ENCODE measurements around the gene DDC. TPM values are rescaled to one million over a fixed set of nuclear protein-coding genes. Genes with fewer than 3 reads are reported as not detected.

Gene DDC
- total RNA-seq, 1 donor from 2014 or later: 3.0 TPM

- TF ChIP-seq, protein P1, sequence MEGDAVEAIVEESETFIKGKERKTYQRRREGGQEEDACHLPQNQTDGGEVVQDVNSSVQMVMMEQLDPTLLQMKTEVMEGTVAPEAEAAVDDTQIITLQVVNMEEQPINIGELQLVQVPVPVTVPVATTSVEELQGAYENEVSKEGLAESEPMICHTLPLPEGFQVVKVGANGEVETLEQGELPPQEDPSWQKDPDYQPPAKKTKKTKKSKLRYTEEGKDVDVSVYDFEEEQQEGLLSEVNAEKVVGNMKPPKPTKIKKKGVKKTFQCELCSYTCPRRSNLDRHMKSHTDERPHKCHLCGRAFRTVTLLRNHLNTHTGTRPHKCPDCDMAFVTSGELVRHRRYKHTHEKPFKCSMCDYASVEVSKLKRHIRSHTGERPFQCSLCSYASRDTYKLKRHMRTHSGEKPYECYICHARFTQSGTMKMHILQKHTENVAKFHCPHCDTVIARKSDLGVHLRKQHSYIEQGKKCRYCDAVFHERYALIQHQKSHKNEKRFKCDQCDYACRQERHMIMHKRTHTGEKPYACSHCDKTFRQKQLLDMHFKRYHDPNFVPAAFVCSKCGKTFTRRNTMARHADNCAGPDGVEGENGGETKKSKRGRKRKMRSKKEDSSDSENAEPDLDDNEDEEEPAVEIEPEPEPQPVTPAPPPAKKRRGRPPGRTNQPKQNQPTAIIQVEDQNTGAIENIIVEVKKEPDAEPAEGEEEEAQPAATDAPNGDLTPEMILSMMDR (IDR thresholded peaks at IDR 0.05): no peak
- no peak for DNase-seq
- intact Hi-C loops (cut with DNase I): no loop called here
- no peak overlapping the region for H3K4me3 ChIP-seq
- no peaks in the 10 kb centered on the region for H3K4me1 ChIP-seq
- no peaks in the 10 kb centered on the region for H3K9me3 ChIP-seq
- peaks cover 76% of the 10 kb centered on the region for H3K36me3 ChIP-seq
- H3K27me3 ChIP-seq (ENCODE audit: low read depth): no peaks in the 10 kb centered on the region
- ATAC-seq: no peak
- no peak overlapping the region for H3K27ac ChIP-seq
These were observed 43.1 kb upstream of the DDC start for GRCh38 chr7:50608196-50608906.

GRCh38 chr7:50607524-50608125, 42.4 kb upstream of the DDC start:
- no peak overlapping the region for H3K27ac ChIP-seq
- ATAC-seq (no peak), DNase-seq (no peak)
- H3K4me3 ChIP-seq: no peak overlapping the region
- H3K27me3 ChIP-seq (ENCODE audit: low read depth): no peaks in the 10 kb centered on the region
- no peaks in the 10 kb centered on the region for H3K4me1 ChIP-seq
- TF ChIP-seq, protein P1 (IDR thresholded peaks at IDR 0.05): no peak
- intact Hi-C loops (cut with DNase I): no loop called here
- no peaks in the 10 kb centered on the region for H3K9me3 ChIP-seq
- H3K36me3 ChIP-seq: peaks cover 69% of the 10 kb centered on the region

- H3K36me3 ChIP-seq: peaks cover 52% of the 10 kb centered on the region
- DNase-seq: no peak
These were observed 39.9 kb upstream of the DDC start for GRCh38 chr7:50605059-50605458.

DNA sequence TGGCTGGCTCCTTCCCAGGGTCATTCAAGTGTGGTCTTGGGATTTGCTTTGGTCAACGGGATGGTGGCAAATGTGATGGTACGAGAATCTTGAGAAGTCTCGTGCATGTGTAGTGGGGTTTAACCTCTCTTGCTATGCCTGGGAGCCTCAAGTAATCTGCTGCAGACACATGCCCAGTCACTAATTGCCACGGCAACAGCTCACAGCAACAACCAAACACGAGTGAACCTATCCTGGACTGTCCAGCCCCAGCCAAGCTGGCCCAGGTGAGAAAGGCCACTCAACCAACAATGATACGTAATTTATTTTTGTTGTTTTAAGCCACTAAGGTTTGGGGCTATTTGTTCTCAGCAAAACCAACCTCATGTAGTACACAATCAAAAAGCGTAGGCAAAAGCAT, 38.1 kb upstream of the DDC start:
- Histone ChIP-seq H3K4me1 (no peaks in the 10 kb centered on the region), H3K27ac (no peak overlapping the region), H3K36me3 (peaks cover 56% of the 10 kb centered on the region), H3K27me3 (ENCODE audit: low read depth) (no peaks in the 10 kb centered on the region), H3K9me3 (no peaks in the 10 kb centered on the region), H3K4me3 (no peak overlapping the region)
- DNase-seq (no peak), ATAC-seq (no peak)
- intact Hi-C loops (cut with DNase I): no loop called here
- TF ChIP-seq, protein P1 (IDR thresholded peaks at IDR 0.05): no peak

More at GRCh38 chr7:50605059-50605458, 39.9 kb upstream of the DDC start:
- Histone ChIP-seq H3K9me3 (no peaks in the 10 kb centered on the region), H3K4me3 (no peak overlapping the region), H3K27me3 (ENCODE audit: low read depth) (no peaks in the 10 kb centered on the region), H3K4me1 (no peaks in the 10 kb centered on the region), H3K27ac (no peak overlapping the region)
- TF ChIP-seq, protein P1 (IDR thresholded peaks at IDR 0.05): no peak
- intact Hi-C loops (cut with DNase I): no loop called here
- ATAC-seq: peak in 1 of 2 donors; percentile 19

DNA sequence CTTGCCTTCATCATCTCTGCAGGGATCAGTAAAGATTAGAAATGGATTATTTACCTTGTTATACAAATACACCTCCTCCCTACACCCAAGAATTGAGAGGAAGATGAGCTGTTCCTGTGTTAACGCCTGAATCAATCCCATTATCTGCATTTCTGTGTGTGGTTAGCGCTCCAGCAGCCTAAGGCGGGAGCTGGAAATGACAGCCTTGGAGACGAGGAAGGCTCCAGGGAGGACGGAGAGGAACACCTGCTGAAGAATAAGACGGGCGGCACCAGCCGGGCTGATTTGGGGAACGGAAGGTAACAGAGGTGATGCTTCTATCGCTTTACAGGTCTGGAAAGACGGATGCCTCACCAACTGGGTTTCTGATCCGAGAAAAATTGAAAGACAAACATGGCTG, 34.2 kb upstream of the DDC start:
- TF ChIP-seq, protein P1 (IDR thresholded peaks at IDR 0.05): no peak

More for the DNA sequence above, 34.2 kb upstream of the DDC start:
- Histone ChIP-seq H3K36me3 (peaks cover 51% of the 10 kb centered on the region), H3K27ac (no peak overlapping the region), H3K9me3 (no peaks in the 10 kb centered on the region), H3K27me3 (ENCODE audit: low read depth) (no peaks in the 10 kb centered on the region), H3K4me3 (no peak overlapping the region), H3K4me1 (no peaks in the 10 kb centered on the region)
- intact Hi-C loops (cut with DNase I): no loop called here
- no peak for DNase-seq
- no peak for ATAC-seq

Data from lower lobe of right lung (tissue), 2 donors.